ENCODE measurements around the gene OR2A5.
"Not testable (repeated sequence)": the region's sequence is repeated elsewhere in the genome, so short reads cannot be mapped to it uniquely, and the experiment has no call there.

OR2A5 gene, protein sequence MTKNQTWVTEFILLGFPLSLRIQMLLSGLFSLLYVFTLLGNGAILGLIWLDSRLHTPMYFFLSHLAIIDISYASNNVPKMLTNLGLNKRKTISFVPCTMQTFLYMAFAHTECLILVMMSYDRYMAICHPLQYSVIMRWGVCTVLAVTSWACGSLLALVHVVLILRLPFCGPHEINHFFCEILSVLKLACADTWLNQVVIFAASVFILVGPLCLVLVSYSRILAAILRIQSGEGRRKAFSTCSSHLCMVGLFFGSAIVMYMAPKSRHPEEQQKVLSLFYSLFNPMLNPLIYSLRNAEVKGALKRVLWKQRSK

DNA sequence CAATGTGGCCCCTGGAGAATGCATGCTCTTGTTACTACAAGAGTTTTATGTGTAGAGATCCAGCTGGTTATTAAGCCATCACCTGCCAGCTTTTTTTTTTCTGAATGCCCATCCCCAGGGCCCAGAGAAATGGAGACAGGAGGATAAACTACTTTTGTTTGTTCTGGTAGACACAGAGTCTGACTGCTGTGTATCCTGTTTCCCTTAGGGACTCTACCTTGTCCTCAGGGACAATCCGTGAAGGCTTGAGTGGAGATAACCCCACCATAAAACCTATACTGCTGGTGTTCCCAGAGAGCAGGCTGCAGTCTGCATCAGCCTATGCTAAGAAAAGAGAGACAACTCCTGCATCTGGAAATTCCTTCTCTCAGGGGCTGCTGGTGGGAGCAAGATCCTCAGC is at the start of gene OR2A5:
OR2A5 (plus strand) TSS at position 301 of the 400 bp plus-strand sequence. CDS start 1,454 bp downstream, outside the sequence.
- no peak within 1 kb of the TSS for H3K4me3 Mint-ChIP-seq
- ATAC-seq (ENCODE audit: low read depth) (no peak), DNase-seq (ENCODE audit: low spot score in 2 of 2) (no peak)
- no peak within 1 kb of the TSS for H3K27ac Mint-ChIP-seq
- H3K4me1 Mint-ChIP-seq = no peaks in the 10 kb centered on the region
- H3K9me3 Mint-ChIP-seq = no peaks in the 10 kb centered on the region
- H3K36me3 Mint-ChIP-seq = no peaks in the 10 kb centered on the region
- H3K27me3 Mint-ChIP-seq = peaks cover 4% of the 10 kb centered on the region

DNA sequence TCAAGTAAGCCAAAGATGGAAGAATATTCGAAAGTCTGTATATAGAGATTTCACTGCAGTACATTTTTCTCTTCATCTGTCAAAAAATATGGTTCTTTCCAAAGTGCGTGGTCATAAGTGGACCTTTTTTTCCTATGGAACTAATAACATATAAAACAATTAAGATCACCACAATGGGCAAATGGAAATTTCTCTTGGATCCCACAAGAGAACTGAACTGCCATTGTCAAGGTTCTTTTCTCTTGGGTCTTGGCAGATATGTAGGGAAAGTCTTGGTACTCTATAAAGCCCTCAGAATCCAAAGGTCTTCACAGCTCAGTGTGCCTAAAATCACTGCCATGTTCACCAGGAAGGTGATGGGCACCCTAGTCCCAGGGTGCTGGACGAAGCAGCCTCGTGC is 48.7 kb upstream of the OR2A5 start, which contains the start of gene OR6B1:
OR6B1 (plus strand) TSS at position 301 of the 400 bp plus-strand sequence. CDS start 3,677 bp downstream, outside the sequence.
- no peak within 1 kb of the TSS for H3K4me3 Mint-ChIP-seq
- DNase-seq (ENCODE audit: low spot score in 2 of 2) (no peak), ATAC-seq (ENCODE audit: low read depth) (no peak)
- peaks cover 6% of the 10 kb centered on the region for H3K27me3 Mint-ChIP-seq
- H3K27ac Mint-ChIP-seq = no peak within 1 kb of the TSS
- H3K4me1 Mint-ChIP-seq = no peaks in the 10 kb centered on the region
- H3K36me3 Mint-ChIP-seq = no peaks in the 10 kb centered on the region
- no peaks in the 10 kb centered on the region for H3K9me3 Mint-ChIP-seq

- DNase-seq (ENCODE audit: low spot score in 2 of 2) (no peak), ATAC-seq (ENCODE audit: low read depth) (no peak)
- Mint-ChIP-seq H3K27me3 (peaks cover 8% of the 10 kb centered on the region), H3K36me3 (no peaks in the 10 kb centered on the region), H3K4me1 (no peaks in the 10 kb centered on the region), H3K27ac (no peak overlapping the region), H3K9me3 (no peaks in the 10 kb centered on the region), H3K4me3 (no peak overlapping the region)
These were observed 47.2 kb upstream of the OR2A5 start for GRCh38 chr7:144001543-144001942.

- Mint-ChIP-seq H3K27me3 (peaks cover 8% of the 10 kb centered on the region), H3K36me3 (no peaks in the 10 kb centered on the region), H3K27ac (no peak overlapping the region), H3K4me1 (no peaks in the 10 kb centered on the region), H3K9me3 (peaks cover 9% of the 10 kb centered on the region), H3K4me3 (no peak overlapping the region)
- ATAC-seq (ENCODE audit: low read depth) (no peak), DNase-seq (ENCODE audit: low spot score in 2 of 2) (no peak)
These were observed 44.0 kb upstream of the OR2A5 start for GRCh38 chr7:144004703-144005102.

GRCh38 chr7:144006029-144006691 is 42.6 kb upstream of the OR2A5 start:
- H3K36me3 Mint-ChIP-seq = no peaks in the 10 kb centered on the region
- H3K4me3 Mint-ChIP-seq = no peak overlapping the region
- H3K27ac Mint-ChIP-seq = no peak overlapping the region
- peaks cover 12% of the 10 kb centered on the region for H3K9me3 Mint-ChIP-seq
- no peaks in the 10 kb centered on the region for H3K4me1 Mint-ChIP-seq
- no peak for ATAC-seq (ENCODE audit: low read depth)
- no peak for DNase-seq (ENCODE audit: low spot score in 2 of 2)
- peaks cover 10% of the 10 kb centered on the region for H3K27me3 Mint-ChIP-seq

GRCh38 chr7:144006692-144007042 is 42.1 kb upstream of the OR2A5 start:
- ATAC-seq (ENCODE audit: low read depth) (no peak), DNase-seq (ENCODE audit: low spot score in 2 of 2) (no peak)
- no peak overlapping the region for H3K27ac Mint-ChIP-seq
- H3K9me3 Mint-ChIP-seq = peaks cover 12% of the 10 kb centered on the region
- no peaks in the 10 kb centered on the region for H3K4me1 Mint-ChIP-seq
- H3K36me3 Mint-ChIP-seq = no peaks in the 10 kb centered on the region
- H3K4me3 Mint-ChIP-seq = no peak overlapping the region
- peaks cover 12% of the 10 kb centered on the region for H3K27me3 Mint-ChIP-seq

GRCh38 chr7:144009361-144009760 is 39.4 kb upstream of the OR2A5 start:
- peaks cover 17% of the 10 kb centered on the region for H3K27me3 Mint-ChIP-seq
- H3K4me3 Mint-ChIP-seq = no peak overlapping the region
- peaks cover 12% of the 10 kb centered on the region for H3K9me3 Mint-ChIP-seq
- no peak for ATAC-seq (ENCODE audit: low read depth)
- no peaks in the 10 kb centered on the region for H3K36me3 Mint-ChIP-seq
- no peak for DNase-seq (ENCODE audit: low spot score in 2 of 2)
- H3K4me1 Mint-ChIP-seq = no peaks in the 10 kb centered on the region
- H3K27ac Mint-ChIP-seq = no peak overlapping the region

DNA sequence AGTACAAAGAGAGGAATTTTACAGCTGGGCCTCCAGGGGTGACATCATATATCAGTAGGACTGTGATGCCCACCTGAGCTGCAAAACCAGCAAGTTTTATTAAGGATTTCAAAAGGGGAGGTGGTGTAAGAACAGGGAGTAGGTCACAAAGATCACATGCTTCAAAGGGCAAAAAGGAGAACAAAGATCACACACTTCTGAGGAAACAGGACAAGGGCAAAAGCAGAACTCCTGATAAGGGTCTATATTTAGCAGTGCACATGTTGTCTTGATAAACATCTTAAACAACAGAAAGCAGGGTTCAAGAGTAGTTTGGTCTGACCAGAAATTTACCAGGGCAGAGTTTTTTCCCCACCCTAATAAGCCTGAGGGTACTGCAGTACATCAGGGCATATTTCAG is 38.7 kb upstream of the OR2A5 start:
- not testable (repeated sequence) for DNase-seq (ENCODE audit: low spot score in 2 of 2); H3K27ac Mint-ChIP-seq; H3K36me3 Mint-ChIP-seq; H3K4me3 Mint-ChIP-seq; H3K4me1 Mint-ChIP-seq; ATAC-seq (ENCODE audit: low read depth)
- peaks cover 12% of the 10 kb centered on the region for H3K9me3 Mint-ChIP-seq
- H3K27me3 Mint-ChIP-seq = peaks cover 13% of the 10 kb centered on the region

- Mint-ChIP-seq H3K27me3 (peaks cover 11% of the 10 kb centered on the region), H3K9me3 (peaks cover 12% of the 10 kb centered on the region)
- H3K27ac Mint-ChIP-seq; H3K4me1 Mint-ChIP-seq; ATAC-seq (ENCODE audit: low read depth); H3K36me3 Mint-ChIP-seq; DNase-seq (ENCODE audit: low spot score in 2 of 2); H3K4me3 Mint-ChIP-seq: not testable (repeated sequence)
These were observed 37.9 kb upstream of the OR2A5 start for GRCh38 chr7:144010821-144011220.

DNA sequence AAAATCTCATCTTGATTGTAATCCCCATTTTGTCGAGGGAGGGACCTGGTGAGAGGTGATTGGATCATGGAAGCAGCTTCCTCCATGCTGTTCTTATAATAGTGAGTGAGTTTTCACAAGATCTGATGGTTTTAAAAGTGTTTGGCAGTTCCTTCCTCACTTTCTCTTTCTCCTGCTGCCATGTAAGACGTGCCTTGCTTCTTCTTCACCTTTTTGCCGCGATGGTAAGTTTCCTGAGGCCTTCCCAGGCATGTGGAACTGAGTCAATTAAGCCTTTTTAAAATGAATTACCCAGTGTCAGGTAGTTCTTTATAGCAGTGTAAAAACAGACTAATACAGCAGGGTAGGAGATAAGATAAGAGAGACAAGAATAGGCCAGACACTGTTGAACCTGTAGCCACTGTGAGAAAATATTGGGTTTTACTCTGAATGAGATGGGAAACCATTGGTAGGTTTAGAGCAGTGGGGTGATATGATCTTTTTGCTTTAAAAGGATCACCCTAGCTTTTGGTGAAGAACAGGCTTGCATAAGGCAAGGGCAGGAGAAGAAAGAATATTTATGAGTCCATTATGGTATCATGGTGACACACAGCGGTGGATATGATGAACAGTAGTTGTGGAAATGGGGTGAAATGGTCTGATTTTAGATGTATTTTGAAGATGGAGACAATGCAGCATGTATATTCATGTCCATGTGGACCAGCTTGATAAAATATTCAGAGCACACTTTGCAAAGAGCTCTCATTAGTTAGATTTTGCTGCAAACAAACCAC is 37.1 kb upstream of the OR2A5 start:
- ATAC-seq (ENCODE audit: low read depth) = no peak
- Mint-ChIP-seq H3K36me3 (no peaks in the 10 kb centered on the region), H3K4me1 (no peaks in the 10 kb centered on the region), H3K9me3 (peaks cover 12% of the 10 kb centered on the region), H3K27me3 (peaks cover 11% of the 10 kb centered on the region), H3K27ac (no peak overlapping the region), H3K4me3 (no peak overlapping the region)
- no peak for DNase-seq (ENCODE audit: low spot score in 2 of 2)

DNA sequence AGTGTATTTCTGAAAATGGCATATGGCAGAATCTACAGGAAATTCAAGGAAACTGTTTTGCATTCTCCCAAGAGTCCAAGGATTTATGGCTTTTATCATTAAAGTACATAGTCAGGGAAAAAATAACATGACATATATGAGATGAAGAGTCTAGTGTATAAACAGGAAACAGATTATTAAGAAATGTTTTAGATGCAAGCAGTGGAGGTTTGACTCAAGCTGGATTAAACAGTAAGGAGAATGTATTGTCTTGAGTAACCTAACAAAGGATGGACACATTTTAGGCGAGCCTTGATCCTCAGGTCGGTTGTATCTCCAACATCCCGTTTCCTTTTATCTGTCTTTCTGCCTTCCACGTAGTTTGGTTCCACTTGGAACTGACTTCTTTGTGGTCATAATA is 30.7 kb upstream of the OR2A5 start:
- Mint-ChIP-seq H3K27ac (no peak overlapping the region), H3K4me1 (no peaks in the 10 kb centered on the region), H3K36me3 (peaks cover 2% of the 10 kb centered on the region), H3K4me3 (no peak overlapping the region), H3K27me3 (peaks cover 5% of the 10 kb centered on the region), H3K9me3 (peaks cover 3% of the 10 kb centered on the region)
- ATAC-seq (ENCODE audit: low read depth) (no peak), DNase-seq (ENCODE audit: low spot score in 2 of 2) (no peak)

- H3K27ac Mint-ChIP-seq = no peak overlapping the region
- DNase-seq (ENCODE audit: low spot score in 2 of 2) (no peak), ATAC-seq (ENCODE audit: low read depth) (no peak)
- H3K27me3 Mint-ChIP-seq = peaks cover 2% of the 10 kb centered on the region
- peaks cover 3% of the 10 kb centered on the region for H3K9me3 Mint-ChIP-seq
- H3K4me1 Mint-ChIP-seq = no peaks in the 10 kb centered on the region
- no peak overlapping the region for H3K4me3 Mint-ChIP-seq
- H3K36me3 Mint-ChIP-seq = peaks cover 2% of the 10 kb centered on the region
These were observed 29.3 kb upstream of the OR2A5 start for GRCh38 chr7:144019457-144019856.

DNA sequence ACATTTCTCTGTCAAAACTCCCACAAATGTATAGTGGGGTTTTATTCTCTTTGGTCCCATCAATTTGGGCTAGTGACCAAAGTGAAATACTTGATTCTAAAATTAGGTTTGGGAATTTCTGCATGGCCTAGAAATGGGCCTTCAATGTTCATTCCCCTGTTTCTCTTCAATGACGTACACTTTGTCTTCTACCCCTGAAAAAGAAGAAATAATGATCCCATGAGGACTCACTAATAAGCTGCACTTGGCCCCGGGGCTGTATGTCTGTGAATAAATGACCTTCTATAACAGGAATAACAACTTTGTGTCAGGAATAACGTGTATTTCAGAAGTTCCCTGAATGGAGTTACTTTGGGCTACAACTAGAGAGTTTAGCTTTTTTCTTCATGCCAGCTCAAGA is 28.4 kb upstream of the OR2A5 start:
- H3K27ac Mint-ChIP-seq = no peak overlapping the region
- H3K4me3 Mint-ChIP-seq = no peak overlapping the region
- DNase-seq (ENCODE audit: low spot score in 2 of 2) = no peak
- no peaks in the 10 kb centered on the region for H3K4me1 Mint-ChIP-seq
- peaks cover 2% of the 10 kb centered on the region for H3K36me3 Mint-ChIP-seq
- ATAC-seq (ENCODE audit: low read depth) = no peak
- H3K9me3 Mint-ChIP-seq = peaks cover 3% of the 10 kb centered on the region
- peaks cover 2% of the 10 kb centered on the region for H3K27me3 Mint-ChIP-seq

DNA sequence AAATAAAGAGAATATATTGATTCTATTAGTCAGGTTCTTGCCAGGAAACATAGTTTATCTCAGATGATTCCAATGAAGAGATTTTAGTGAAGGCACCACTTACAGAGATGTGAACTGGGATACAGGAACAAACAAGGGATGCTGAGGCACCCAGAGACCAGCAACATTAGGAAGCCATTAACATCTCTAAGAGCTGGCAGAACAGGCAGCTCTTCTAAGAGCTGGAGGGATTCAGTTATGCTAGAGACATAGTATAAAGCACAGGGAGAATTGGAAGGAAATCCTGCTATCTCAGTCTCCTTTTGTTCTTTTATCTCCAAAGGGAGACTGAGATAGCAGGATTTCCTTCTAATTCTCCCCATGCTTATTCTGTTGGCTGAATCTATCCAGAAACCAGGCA is 26.6 kb upstream of the OR2A5 start:
- ATAC-seq (ENCODE audit: low read depth) (no peak), DNase-seq (ENCODE audit: low spot score in 2 of 2) (no peak)
- no peak overlapping the region for H3K4me3 Mint-ChIP-seq
- peaks cover 2% of the 10 kb centered on the region for H3K27me3 Mint-ChIP-seq
- H3K36me3 Mint-ChIP-seq = peaks cover 2% of the 10 kb centered on the region
- H3K4me1 Mint-ChIP-seq = no peaks in the 10 kb centered on the region
- H3K9me3 Mint-ChIP-seq = peaks cover 3% of the 10 kb centered on the region
- H3K27ac Mint-ChIP-seq = no peak overlapping the region
